Skin epidermis (tissue), 12 donors: ENCODE data around the gene RBM15.
A peak's percentile ranks its signal among the peaks of the same experiment; 100 is the strongest.

Source experiments
- H3K27ac ChIP-seq, 21 experiments: fragments of 200-600 bp; sonication (generic) in 11 of 21; one replicate each; pipeline ENCODE4 v1.5.0; 2020; ENCODE audit warnings: mild to moderate bottlenecking in 3 of 21, inconsistent platforms in 2 of 21, moderate library complexity in 2 of 21
- H3K4me3 ChIP-seq, 7 experiments: fragments of 200-600 bp; sonication (generic) in 2 of 7; one replicate each; pipeline ENCODE4 v1.5.0; 2020; ENCODE audit warnings: inconsistent platforms in 2 of 7, mild to moderate bottlenecking in 2 of 7, moderate library complexity in 1 of 7

Gene RBM15

GRCh38 chr1:110338886-110339406, at the start of gene RBM15:
TSS of gene RBM15 (plus strand) at chr1:110339377. CDS start at chr1:110339406, 29 bp downstream.
- Histone ChIP-seq H3K4me3 (peak within 1 kb of the TSS; percentile 76 to 96 (median 89)), H3K27ac (peak within 1 kb of the TSS; percentile 50 to 99 (median 97))

- no peak overlapping the region for H3K27ac ChIP-seq
Measured at GRCh38 chr1:110291241-110292030, 47.7 kb upstream of the RBM15 start.

GRCh38 chr1:110292031-110292741, 47.0 kb upstream of the RBM15 start:
- Histone ChIP-seq H3K4me3 (no peak overlapping the region), H3K27ac (no peak overlapping the region)

More at GRCh38 chr1:110291241-110292030, 47.7 kb upstream of the RBM15 start:
- H3K4me3 ChIP-seq = no peak overlapping the region

GRCh38 chr1:110293601-110294104, 45.5 kb upstream of the RBM15 start:
- H3K4me3 ChIP-seq = no peak overlapping the region

GRCh38 chr1:110294308-110294707, 44.9 kb upstream of the RBM15 start:
- H3K27ac ChIP-seq = no peak overlapping the region
- H3K4me3 ChIP-seq = no peak overlapping the region

More at GRCh38 chr1:110293601-110294104, 45.5 kb upstream of the RBM15 start:
- no peak overlapping the region for H3K27ac ChIP-seq

- no peak overlapping the region for H3K4me3 ChIP-seq
Measured at GRCh38 chr1:110298991-110299390, 40.2 kb upstream of the RBM15 start.

GRCh38 chr1:110300412-110301085, 38.6 kb upstream of the RBM15 start:
- H3K27ac ChIP-seq = no peak overlapping the region
- no peak overlapping the region for H3K4me3 ChIP-seq

More at GRCh38 chr1:110298991-110299390, 40.2 kb upstream of the RBM15 start:
- no peak overlapping the region for H3K27ac ChIP-seq

- no peak overlapping the region for H3K27ac ChIP-seq
Measured at GRCh38 chr1:110302836-110303235, 36.3 kb upstream of the RBM15 start.

GRCh38 chr1:110305900-110306420, 33.2 kb upstream of the RBM15 start:
- Histone ChIP-seq H3K27ac (no peak overlapping the region), H3K4me3 (no peak overlapping the region)

More at GRCh38 chr1:110302836-110303235, 36.3 kb upstream of the RBM15 start:
- no peak overlapping the region for H3K4me3 ChIP-seq

- H3K4me3 ChIP-seq = no peak overlapping the region
- H3K27ac ChIP-seq = peak overlapping the region in 3 of 21 experiments; percentile 5 to 44 (median 9)
Measured at GRCh38 chr1:110307239-110307974, 31.8 kb upstream of the RBM15 start.

- Histone ChIP-seq H3K27ac (peak overlapping the region in 4 of 21 experiments; percentile 5 to 59 (median 30)), H3K4me3 (no peak overlapping the region)
Measured at GRCh38 chr1:110308247-110308646, 30.9 kb upstream of the RBM15 start.

GRCh38 chr1:110309139-110309538, 30.0 kb upstream of the RBM15 start:
- H3K4me3 ChIP-seq = no peak overlapping the region
- peak overlapping the region in 5 of 21 experiments; percentile 8 to 59 (median 34) for H3K27ac ChIP-seq

GRCh38 chr1:110309767-110310166, 29.4 kb upstream of the RBM15 start:
- Histone ChIP-seq H3K4me3 (no peak overlapping the region), H3K27ac (peak overlapping the region in 3 of 21 experiments; percentile 8 to 59 (median 11))

GRCh38 chr1:110310300-110310699, 28.9 kb upstream of the RBM15 start:
- H3K27ac ChIP-seq = no peak overlapping the region

GRCh38 chr1:110312188-110313121, 26.7 kb upstream of the RBM15 start:
- H3K4me3 ChIP-seq = no peak overlapping the region
- no peak overlapping the region for H3K27ac ChIP-seq

More at GRCh38 chr1:110310300-110310699, 28.9 kb upstream of the RBM15 start:
- no peak overlapping the region for H3K4me3 ChIP-seq

- Histone ChIP-seq H3K27ac (no peak overlapping the region), H3K4me3 (no peak overlapping the region)
Measured at GRCh38 chr1:110316735-110317134, 22.4 kb upstream of the RBM15 start.

GRCh38 chr1:110318046-110318445, 21.1 kb upstream of the RBM15 start:
- H3K4me3 ChIP-seq = no peak overlapping the region
- no peak overlapping the region for H3K27ac ChIP-seq
